HT-29 (cell line): ENCODE measurements around the gene TAMALIN. TPM values are rescaled to one million over a fixed set of nuclear protein-coding genes. Genes with fewer than 3 reads are reported as not detected.
"Not testable (repeated sequence)": the region's sequence is repeated elsewhere in the genome, so short reads cannot be mapped to it uniquely, and the experiment has no call there.

Experiments
- DNase-seq: peaks from one replicate; pipeline ENCODE4 v3.0.0-alpha.2; 2015; ENCODE audit warnings: low spot score
- total RNA-seq: library from RNA; depleted of rRNA; stranded (reverse); fragments of >200 nt; shearing (Covaris generic); gene quantifications from 2 replicates; pipeline ENCODE4 v1.2.3, GENCODE V29; 2014; rRNA removed

TAMALIN gene
- total RNA-seq = 0.05 TPM in 1 of 2 replicates, not detected in the other

GRCh38 chr12:52006726-52007157 lies at the start of gene TAMALIN:
Gene TAMALIN, plus strand, starts transcription at chr12:52006946. Its CDS starts 74 bp downstream, at chr12:52007020.
- DNase-seq = no peak

- no peak for DNase-seq
Measured at GRCh38 chr12:51958542-51958941, 48.2 kb upstream of the TAMALIN start.

- no peak for DNase-seq
Measured at GRCh38 chr12:51959211-51959610, 47.5 kb upstream of the TAMALIN start.

- DNase-seq = no peak
Measured at GRCh38 chr12:51959921-51960320, 46.8 kb upstream of the TAMALIN start.

DNA sequence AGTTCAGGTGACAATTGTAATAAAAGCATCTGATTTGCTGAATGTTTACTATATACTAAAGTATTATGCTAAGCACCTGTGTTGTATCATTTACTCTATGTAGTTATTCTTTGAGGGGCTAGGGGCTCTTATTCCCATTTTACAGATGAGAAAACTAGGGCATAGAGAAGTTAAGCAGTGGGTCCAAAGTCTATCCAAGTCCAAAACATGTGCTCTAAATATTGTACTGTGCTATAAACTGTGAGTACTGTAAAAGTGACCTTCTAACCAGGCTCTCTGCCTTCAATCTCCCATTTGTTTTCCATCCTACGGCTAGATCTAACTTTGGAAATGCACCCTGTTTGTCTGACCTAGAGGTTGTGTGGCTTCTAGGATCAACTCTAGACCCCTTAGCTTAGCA lies 46.3 kb upstream of the TAMALIN start:
- no peak for DNase-seq

DNA sequence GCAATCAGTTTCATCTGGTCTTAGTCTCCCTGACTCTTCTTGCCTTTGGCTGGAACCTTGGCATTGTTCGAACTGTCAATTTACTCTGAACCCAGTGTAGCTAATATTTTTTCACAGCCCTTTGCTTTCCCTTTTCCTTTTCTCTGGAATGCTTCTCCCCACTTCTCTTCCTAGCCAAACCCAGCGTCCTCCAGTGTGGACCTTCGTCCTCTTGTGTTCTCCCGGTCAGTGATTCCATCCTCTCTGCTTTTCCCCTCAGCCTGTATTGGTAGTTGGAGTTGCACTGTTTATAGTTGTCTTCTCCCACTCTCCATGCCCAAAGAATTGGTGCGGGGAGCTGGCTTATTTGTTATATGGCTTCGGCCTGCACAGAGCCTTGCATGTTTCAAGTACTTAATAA lies 45.9 kb upstream of the TAMALIN start:
- DNase-seq = no peak

DNA sequence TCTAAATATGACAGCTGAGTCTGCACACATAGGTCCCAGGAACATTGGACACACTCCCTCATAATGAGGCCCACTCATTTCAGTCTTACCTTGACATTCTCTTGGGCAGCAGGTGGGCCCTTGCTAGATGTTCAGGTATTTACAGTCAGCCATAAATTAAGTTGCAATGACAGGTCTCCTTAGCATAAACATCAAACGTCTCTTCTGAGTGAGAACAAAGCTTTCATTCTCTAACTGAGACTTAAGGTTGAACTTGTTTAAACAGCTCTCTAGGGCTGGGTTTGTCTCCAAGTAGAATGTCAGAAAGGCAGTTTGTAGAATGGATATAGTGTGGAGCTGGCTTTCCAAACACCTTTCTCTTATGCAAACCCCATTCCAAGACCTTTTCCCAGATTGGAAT lies 44.9 kb upstream of the TAMALIN start:
- DNase-seq = peak; percentile 88

DNA sequence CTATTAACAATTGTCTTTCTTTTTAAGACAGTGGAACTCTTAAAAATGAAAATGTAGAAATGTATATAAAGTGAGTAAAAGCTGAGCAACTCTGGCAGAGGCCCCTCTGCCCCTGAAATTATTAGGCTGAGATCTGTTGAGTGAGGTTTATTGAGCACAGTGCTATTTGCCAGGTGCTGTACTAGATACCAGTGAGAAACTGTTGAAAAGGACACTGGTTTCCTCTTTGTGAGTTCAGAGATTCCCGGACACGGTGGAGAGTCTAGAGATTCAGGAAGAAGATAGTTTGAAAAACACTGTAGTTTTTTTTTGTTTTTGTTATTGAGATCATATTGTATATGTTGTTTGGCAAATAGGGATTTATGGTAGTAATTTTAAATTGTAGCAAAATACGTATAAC lies 44.0 kb upstream of the TAMALIN start:
- no peak for DNase-seq

DNA sequence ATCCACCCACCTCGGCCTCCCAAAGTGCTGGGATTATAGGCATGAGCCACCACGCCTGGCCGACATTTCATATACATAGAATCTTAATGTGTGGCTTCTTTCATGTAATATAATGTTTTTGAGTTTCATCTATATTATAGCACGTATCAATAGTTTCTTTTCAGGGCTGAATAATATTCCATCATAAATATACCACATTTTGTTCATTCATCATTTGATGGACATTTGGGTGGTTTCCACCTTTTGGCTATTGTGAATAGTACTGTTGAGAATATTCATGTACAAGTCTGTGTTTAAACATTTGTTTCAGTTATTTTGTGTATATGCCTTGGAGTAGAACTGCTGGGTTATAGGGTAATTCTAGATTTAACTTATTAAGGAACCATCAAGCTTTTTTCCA lies 43.3 kb upstream of the TAMALIN start:
- DNase-seq = no peak

- DNase-seq = no peak
Measured at GRCh38 chr12:51969643-51970042, 37.1 kb upstream of the TAMALIN start.

DNA sequence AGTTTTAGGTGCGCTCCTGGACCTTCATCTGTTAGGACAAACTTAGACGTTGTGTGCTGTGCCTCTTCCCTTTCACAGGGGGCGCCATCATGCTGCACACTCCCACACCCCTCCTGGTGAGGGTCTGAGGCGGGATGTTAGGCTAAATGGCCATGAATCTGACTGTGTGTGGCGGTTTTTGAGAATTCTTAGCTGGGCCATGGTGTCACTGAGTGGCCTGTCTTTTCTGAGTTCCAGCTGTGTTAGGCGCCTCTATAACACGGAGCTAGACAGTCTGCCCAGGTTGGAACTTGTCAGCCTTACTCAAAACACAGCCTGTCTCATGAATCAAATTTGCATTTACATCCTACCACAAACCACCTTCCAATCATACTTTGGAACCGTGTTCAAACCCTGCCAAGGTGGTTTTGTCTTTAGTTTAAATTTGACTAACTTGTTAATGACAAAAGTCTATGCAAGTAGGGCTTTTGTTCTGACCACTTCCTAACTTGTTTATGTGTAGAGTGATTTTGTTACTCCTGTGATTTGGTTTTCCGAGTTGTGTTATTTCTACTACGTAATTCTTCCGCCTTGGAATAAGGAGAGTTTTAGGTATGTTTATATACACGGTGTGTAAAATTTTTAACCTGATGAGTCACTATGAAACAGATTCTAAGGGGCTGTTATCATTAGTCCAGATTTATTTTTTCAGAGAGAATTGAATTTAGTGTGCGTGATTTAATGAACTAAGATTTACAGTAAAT lies 35.7 kb upstream of the TAMALIN start:
- DNase-seq = no peak

- no peak for DNase-seq
Measured at GRCh38 chr12:51971679-51972421, 34.9 kb upstream of the TAMALIN start.

GRCh38 chr12:51972422-51972812 lies 34.3 kb upstream of the TAMALIN start:
- no peak for DNase-seq

- DNase-seq = no peak
Measured at GRCh38 chr12:51972849-51973273, 33.9 kb upstream of the TAMALIN start.

DNA sequence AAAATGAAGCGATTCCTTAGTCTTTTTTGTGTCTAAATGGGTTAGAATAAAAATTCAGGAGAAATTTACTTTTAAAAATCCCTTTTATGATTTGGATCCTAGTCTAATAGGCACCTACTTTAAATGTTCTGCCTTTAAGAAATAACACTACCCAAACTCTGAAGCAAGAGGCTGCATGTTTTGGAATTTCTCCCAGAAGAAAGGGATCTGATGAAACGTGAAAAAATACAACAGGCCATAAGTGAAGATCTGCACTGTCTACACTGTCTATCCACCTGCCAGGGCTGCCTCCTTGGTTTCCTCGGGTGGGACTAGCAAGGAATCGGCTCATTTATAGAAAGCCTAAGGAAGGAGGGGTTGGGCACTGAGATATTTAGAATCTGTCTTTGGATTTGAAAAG lies 33.2 kb upstream of the TAMALIN start:
- no peak for DNase-seq

DNA sequence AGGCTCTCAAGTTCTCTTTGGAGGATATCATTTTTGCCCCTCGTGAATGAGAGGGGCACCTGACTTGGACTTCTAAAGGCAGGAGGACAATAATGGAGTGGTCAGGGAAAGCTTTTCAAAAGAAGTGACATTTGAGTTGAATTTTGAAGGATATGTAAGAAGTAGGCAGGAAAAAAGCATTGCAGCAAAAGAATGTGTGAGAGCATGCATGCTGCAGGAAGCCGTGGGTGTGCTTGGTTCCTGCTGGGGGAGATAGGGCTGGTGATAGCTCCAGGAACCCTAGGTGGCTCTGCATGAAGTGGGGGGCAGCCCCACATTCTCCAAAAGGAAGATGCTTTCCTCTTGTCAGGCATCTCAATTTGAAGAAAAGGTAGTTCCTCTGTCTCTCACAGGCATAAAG lies 32.1 kb upstream of the TAMALIN start:
- no peak for DNase-seq

GRCh38 chr12:51975196-51975595 lies 31.6 kb upstream of the TAMALIN start:
- DNase-seq = no peak

- peak; percentile 28 for DNase-seq
Measured at GRCh38 chr12:51976376-51977160, 30.2 kb upstream of the TAMALIN start.

- DNase-seq = no peak
Measured at GRCh38 chr12:51977320-51977753, 29.4 kb upstream of the TAMALIN start.

- DNase-seq = not testable (repeated sequence)
Measured at GRCh38 chr12:51979306-51979705, 27.4 kb upstream of the TAMALIN start.

GRCh38 chr12:51980051-51980808 lies 26.5 kb upstream of the TAMALIN start:
- peak; percentile 88 for DNase-seq

DNA sequence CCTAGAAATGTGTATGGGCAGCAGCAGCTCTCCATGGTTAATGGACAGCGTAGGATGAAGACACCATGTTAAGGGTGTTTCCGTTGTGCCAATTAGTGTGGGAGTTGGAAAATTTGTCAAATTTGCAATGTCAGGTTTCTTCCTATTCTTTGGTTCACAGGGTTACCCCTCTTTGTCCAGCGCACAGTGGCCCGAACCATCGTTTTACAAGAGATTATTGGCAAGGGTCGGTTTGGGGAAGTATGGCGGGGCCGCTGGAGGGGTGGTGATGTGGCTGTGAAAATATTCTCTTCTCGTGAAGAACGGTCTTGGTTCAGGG lies 26.0 kb upstream of the TAMALIN start:
- DNase-seq = no peak
